Stimulated activated CD4-positive, alpha-beta T cell treated with anti-CD3 and anti-CD28 coated beads, Interleukin-12 subunit alpha, Interleukin-12 subunit beta, amount 100 ng/mL, for 4 hours (primary cell): ENCODE data around the gene SLC25A42.
"Not testable (repeated sequence)": the region's sequence is repeated elsewhere in the genome, so short reads cannot be mapped to it uniquely, and the experiment has no call there.

Source experiments
- DNase-seq: peaks from one replicate; pipeline ENCODE4 v3.0.0-alpha.2; 2020

SLC25A42 gene

GRCh38 chr19:19071897-19072296 is 8.1 kb downstream of the SLC25A42 start:
- no peak for DNase-seq

- no peak for DNase-seq
These were observed 10.5 kb downstream of the SLC25A42 start for GRCh38 chr19:19074196-19074882.

GRCh38 chr19:19075126-19075525 is 11.3 kb downstream of the SLC25A42 start:
- DNase-seq: no peak

- no peak for DNase-seq
These were observed 12.7 kb downstream of the SLC25A42 start for GRCh38 chr19:19076476-19076875.

GRCh38 chr19:19077103-19077502 is 13.3 kb downstream of the SLC25A42 start:
- no peak for DNase-seq

GRCh38 chr19:19078801-19079200 is 15.0 kb downstream of the SLC25A42 start:
- DNase-seq: no peak

GRCh38 chr19:19079571-19079970 is 15.8 kb downstream of the SLC25A42 start:
- no peak for DNase-seq

- no peak for DNase-seq
These were observed 17.9 kb downstream of the SLC25A42 start for GRCh38 chr19:19081642-19082151.

GRCh38 chr19:19083413-19084178 is 19.8 kb downstream of the SLC25A42 start:
- no peak for DNase-seq

GRCh38 chr19:19087676-19088075 is 23.9 kb downstream of the SLC25A42 start:
- no peak for DNase-seq

GRCh38 chr19:19094513-19094912 is 30.7 kb downstream of the SLC25A42 start:
- DNase-seq: no peak

- no peak for DNase-seq
These were observed 31.9 kb downstream of the SLC25A42 start for GRCh38 chr19:19095691-19096090.

GRCh38 chr19:19096641-19097627 is 33.1 kb downstream of the SLC25A42 start:
- DNase-seq: no peak

GRCh38 chr19:19098084-19098702 is 34.4 kb downstream of the SLC25A42 start:
- DNase-seq: no peak

- DNase-seq: no peak
These were observed 35.2 kb downstream of the SLC25A42 start for GRCh38 chr19:19098703-19099632.

- no peak for DNase-seq
These were observed 37.7 kb downstream of the SLC25A42 start for GRCh38 chr19:19101540-19101939.

- DNase-seq: not testable (repeated sequence)
These were observed 38.8 kb downstream of the SLC25A42 start for GRCh38 chr19:19102566-19102965.

GRCh38 chr19:19103167-19103566 is 39.4 kb downstream of the SLC25A42 start:
- no peak for DNase-seq

GRCh38 chr19:19105365-19106055 is 41.7 kb downstream of the SLC25A42 start:
- DNase-seq: no peak

- no peak for DNase-seq
These were observed 42.3 kb downstream of the SLC25A42 start for GRCh38 chr19:19106056-19106551.
